NCI-H187 treated with DMSO at 0.1 percent for 48 hours (cell line): ENCODE data around the gene DNAH6.
"Not testable (repeated sequence)": the region's sequence is repeated elsewhere in the genome, so short reads cannot be mapped to it uniquely, and the experiment has no call there.

ENCODE experiments used
- DNase-seq: peaks from one replicate; lab custom pipeline; 2025; lab: John Stamatoyannopoulos, UW

Gene DNAH6

GRCh38 chr2:84839851-84840250 is 323.6 kb downstream of the DNAH6 start:
- DNase-seq, result no peak

GRCh38 chr2:84840306-84840705 is 324.0 kb downstream of the DNAH6 start:
- DNase-seq, result no peak

GRCh38 chr2:84841577-84841976 is 325.3 kb downstream of the DNAH6 start:
- no peak for DNase-seq

- no peak for DNase-seq
These were observed 327.8 kb downstream of the DNAH6 start for GRCh38 chr2:84844141-84844540.

- DNase-seq, result no peak
These were observed 329.9 kb downstream of the DNAH6 start for GRCh38 chr2:84846041-84846663.

- DNase-seq, result no peak
These were observed 330.4 kb downstream of the DNAH6 start for GRCh38 chr2:84846741-84847142.

- DNase-seq, result no peak
These were observed 331.2 kb downstream of the DNAH6 start for GRCh38 chr2:84847326-84848050.

GRCh38 chr2:84849271-84849952 is 333.1 kb downstream of the DNAH6 start:
- DNase-seq, result no peak

- no peak for DNase-seq
These were observed 334.2 kb downstream of the DNAH6 start for GRCh38 chr2:84850471-84850870.

- no peak for DNase-seq
These were observed 335.6 kb downstream of the DNAH6 start for GRCh38 chr2:84851876-84852275.

GRCh38 chr2:84854850-84855249 is 338.6 kb downstream of the DNAH6 start:
- no peak for DNase-seq

GRCh38 chr2:84855731-84856130 is 339.4 kb downstream of the DNAH6 start:
- no peak for DNase-seq

GRCh38 chr2:84856787-84857186 is 340.5 kb downstream of the DNAH6 start:
- no peak for DNase-seq

GRCh38 chr2:84857566-84857965 is 341.3 kb downstream of the DNAH6 start:
- no peak for DNase-seq

- no peak for DNase-seq
These were observed 341.8 kb downstream of the DNAH6 start for GRCh38 chr2:84858123-84858522.

- DNase-seq, result no peak
These were observed 342.6 kb downstream of the DNAH6 start for GRCh38 chr2:84858937-84859336.

- no peak for DNase-seq
These were observed 345.2 kb downstream of the DNAH6 start for GRCh38 chr2:84861539-84861938.

GRCh38 chr2:84862006-84862405 is 345.7 kb downstream of the DNAH6 start:
- DNase-seq, result no peak

GRCh38 chr2:84865181-84865783 is 349.0 kb downstream of the DNAH6 start:
- no peak for DNase-seq

GRCh38 chr2:84866122-84866521 is 349.8 kb downstream of the DNAH6 start:
- no peak for DNase-seq

- not testable (repeated sequence) for DNase-seq
These were observed 352.0 kb downstream of the DNAH6 start for GRCh38 chr2:84868327-84868726.
